HepG2 (cell line): ENCODE measurements around the gene STK40. TPM values are rescaled to one million over a fixed set of nuclear protein-coding genes. Genes with fewer than 3 reads are reported as not detected.

Experiments used
- EP300 ChIP-seq, 3 experiments: sonication (generic) in 1 of 3; formaldehyde crosslinking in 1 of 3; IDR thresholded peaks; 2 replicates each; pipeline versions ENCODE4 v1.5.1 to v1.6.1; 2011 to 2020; ENCODE audit warnings: low read depth in 2 of 3, low read length in 2 of 3, borderline replicate concordance in 1 of 3, improper control_type of control experiment in 1 of 3, mild to moderate bottlenecking in 1 of 3, missing genetic modification reagents in 1 of 3, moderate library complexity in 1 of 3
- GABPA ChIP-seq, 2 experiments: IDR thresholded peaks; 2 replicates each; pipeline ENCODE4 v1.6.1; 2011 to 2016; ENCODE audit warnings: low read depth in 2 of 2, low read length in 1 of 2, missing biosample characterization in 1 of 2, missing genetic modification characterization in 1 of 2
- HES4 ChIP-seq: sonication (generic); formaldehyde crosslinking; IDR thresholded peaks from 2 replicates; pipeline ENCODE4 v1.9.0; 2021; ENCODE audit warnings: mild to moderate bottlenecking, missing genetic modification reagents, borderline replicate concordance
- MAZ ChIP-seq, 2 experiments: sonication (generic) in 1 of 2; formaldehyde crosslinking in 1 of 2; IDR thresholded peaks; 2 replicates each; pipeline versions ENCODE4 v1.5.0 to v1.6.1; 2012 to 2020; ENCODE audit warnings: low read depth in 2 of 2, mild to moderate bottlenecking in 2 of 2, borderline replicate concordance in 1 of 2, improper control_type of control experiment in 1 of 2, low read length in 1 of 2, missing genetic modification reagents in 1 of 2, moderate library complexity in 1 of 2
- SP5 ChIP-seq: IDR thresholded peaks from 2 replicates; pipeline ENCODE4 v1.6.1; 2016; ENCODE audit warnings: low read depth, borderline replicate concordance
- TARDBP ChIP-seq: sonication (generic); formaldehyde crosslinking; IDR thresholded peaks from 2 replicates; pipeline ENCODE4 v1.8.0; 2022; ENCODE audit warnings: mild to moderate bottlenecking, missing genetic modification reagents
- TBX2 ChIP-seq: sonication (generic); formaldehyde crosslinking; IDR thresholded peaks from 2 replicates; pipeline ENCODE4 v1.5.0; 2020; ENCODE audit warnings: missing genetic modification reagents, mild to moderate bottlenecking, borderline replicate concordance
- TGIF2 ChIP-seq: IDR thresholded peaks from 2 replicates; pipeline ENCODE4 v1.6.1; 2016; ENCODE audit warnings: control low read depth, missing compliant biosample characterization
- ZBTB14 ChIP-seq: sonication (generic); formaldehyde crosslinking; IDR thresholded peaks from 2 replicates; pipeline ENCODE4 v1.4.0; 2020; ENCODE audit warnings: missing genetic modification reagents
- ZHX2 ChIP-seq, 2 experiments: sonication (generic) in 1 of 2; formaldehyde crosslinking in 1 of 2; IDR thresholded peaks; 2 replicates each; pipeline versions ENCODE4 v1.6.1 to v1.9.0; 2014 to 2022; ENCODE audit warnings: antibody characterized with exemption in 1 of 2, borderline replicate concordance in 1 of 2, inconsistent platforms in 1 of 2, low read depth in 1 of 2, missing genetic modification reagents in 1 of 2
- ZNF788 ChIP-seq: sonication (generic); formaldehyde crosslinking; IDR thresholded peaks from 2 replicates; pipeline ENCODE4 v1.5.0; 2020; ENCODE audit warnings: mild to moderate bottlenecking, missing genetic modification reagents, borderline replicate concordance
- polyA plus RNA-seq, 8 experiments: library from polyadenylated mRNA; depleted of rRNA in 3 of 8; stranded (reverse) in 7 of 8; unstranded in 1 of 8; fragments of >200 nt; fragmentation: Illumina TruSeq in 4 of 8; extraction: Trizol in 4 of 8; gene quantifications; 2 replicates each; pipeline versions ENCODE4 v1.2.1 to v1.2.3, GENCODE V29; 2011 to 2016; ENCODE audit warnings: low read depth in 4 of 8, missing spikeins in 1 of 8, mixed read lengths in 1 of 8; ENCODE audit not compliant: insufficient read depth in 1 of 8
- total RNA-seq, 5 experiments: library from RNA; depleted of rRNA; stranded (reverse); fragments of >200 nt; fragmentation: Illumina TruSeq; extraction: Trizol; gene quantifications; 2 replicates each; pipeline ENCODE4 v1.2.3, GENCODE V29; 2016; ENCODE audit warnings: low read depth in 1 of 5
- TF ChIP-seq, protein P1 (sequence below): sonication (generic); formaldehyde crosslinking; IDR thresholded peaks from 2 replicates; pipeline ENCODE4 v1.9.0; 2022; ENCODE audit warnings: missing genetic modification reagents, mild to moderate bottlenecking, borderline replicate concordance

Gene STK40
- total and polyA plus RNA-seq, 2 of the 13 experiments (the other 11 are each of a cell fraction or from before 2014, with no cell fraction given) = 33.8 to 35.1 TPM

GRCh38 chr1:36384542-36385409 is 948 bp downstream of the STK40 start (continued):
- TF ChIP-seq GABPA (IDR thresholded peaks at IDR 0.05; ENCODE audit: low read depth, low read length) (no peak), GABPA (CRISPR knock-in tag; IDR thresholded peaks at IDR 0.05; ENCODE audit: low read depth) (peak; percentile 81), ZBTB14 (no peak), SP5 (CRISPR knock-in tag) (peak; percentile 71; the same call in 1 of the 2 replicates), EP300 (IDR thresholded peaks at IDR 0.05; ENCODE audit: low read depth in 2 of 2, low read length in 2 of 2) (peak in 1 of 2 experiments; percentile 43; a peak in 1 of 4 replicates), EP300 (CRISPR knock-in tag; IDR thresholded peaks at IDR 0.05; ENCODE audit: borderline replicate concordance) (peak; percentile 51; the same call in 1 of the 2 replicates), TARDBP (CRISPR knock-in tag) (peak; percentile 68; the same call in 1 of the 2 replicates), TGIF2 (CRISPR knock-in tag) (peak; percentile 76), ZHX2 (IDR thresholded peaks at IDR 0.05; ENCODE audit: low read depth) (0 out of 2 replicates have a peak, but pooled peaks have one; percentile 19), ZHX2 (CRISPR knock-in tag; IDR thresholded peaks at IDR 0.05; ENCODE audit: borderline replicate concordance) (no peak), MAZ (IDR thresholded peaks at IDR 0.05; ENCODE audit: borderline replicate concordance, low read depth, low read length) (0 out of 2 replicates have a peak, but pooled peaks have one; percentile 15), MAZ (CRISPR knock-in tag; IDR thresholded peaks at IDR 0.05; ENCODE audit: low read depth) (no peak; the same call in 1 of the 2 replicates), TBX2 (CRISPR knock-in tag) (peak; percentile 72; the same call in 1 of the 2 replicates), HES4 (CRISPR knock-in tag) (no peak), ZNF788 (CRISPR knock-in tag) (no peak)
- TF ChIP-seq, protein P1, sequence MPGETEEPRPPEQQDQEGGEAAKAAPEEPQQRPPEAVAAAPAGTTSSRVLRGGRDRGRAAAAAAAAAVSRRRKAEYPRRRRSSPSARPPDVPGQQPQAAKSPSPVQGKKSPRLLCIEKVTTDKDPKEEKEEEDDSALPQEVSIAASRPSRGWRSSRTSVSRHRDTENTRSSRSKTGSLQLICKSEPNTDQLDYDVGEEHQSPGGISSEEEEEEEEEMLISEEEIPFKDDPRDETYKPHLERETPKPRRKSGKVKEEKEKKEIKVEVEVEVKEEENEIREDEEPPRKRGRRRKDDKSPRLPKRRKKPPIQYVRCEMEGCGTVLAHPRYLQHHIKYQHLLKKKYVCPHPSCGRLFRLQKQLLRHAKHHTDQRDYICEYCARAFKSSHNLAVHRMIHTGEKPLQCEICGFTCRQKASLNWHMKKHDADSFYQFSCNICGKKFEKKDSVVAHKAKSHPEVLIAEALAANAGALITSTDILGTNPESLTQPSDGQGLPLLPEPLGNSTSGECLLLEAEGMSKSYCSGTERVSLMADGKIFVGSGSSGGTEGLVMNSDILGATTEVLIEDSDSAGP (CRISPR knock-in tag) = 0 out of 2 replicates have a peak, but pooled peaks have one; percentile 14
